Gastrocnemius medialis (tissue), 4 donors: ENCODE results near the gene NACC1. TPM values are rescaled to one million over a fixed set of nuclear protein-coding genes. Genes with fewer than 3 reads are reported as not detected.

Experiments used
- ATAC-seq, 2 donors: fragments of 150-250 bp; one replicate each; pipeline ENCODE4 v1.9.1; 2016
- DNase-seq, 2 donors: peaks; one replicate each; pipeline ENCODE4 v3.0.0-alpha.2; 2019
- H3K27ac ChIP-seq, 4 donors: fragments of 200-600 bp; sonication (generic); 1 replicate in 1 of 4; 2 replicates in 3 of 4; pipeline ENCODE4 v1.5.1; 2016 to 2018; ENCODE audit warnings: mild to moderate bottlenecking in 2 of 4, moderate library complexity in 1 of 4
- H3K27me3 ChIP-seq, 3 donors: fragments of 200-600 bp; sonication (generic) in 2 of 3; 1 replicate in 1 of 3; 2 replicates in 2 of 3; pipeline versions ENCODE4 v1.5.1 to v1.6.0; 2016 to 2019; ENCODE audit warnings: mild to moderate bottlenecking in 1 of 3, moderate library complexity in 1 of 3
- H3K36me3 ChIP-seq, 2 donors: fragments of 200-600 bp; sonication (generic) in 1 of 2; one replicate each; pipeline ENCODE4 v1.5.1; 2017 to 2018
- H3K4me1 ChIP-seq, 2 donors: fragments of 200-600 bp; sonication (generic) in 1 of 2; one replicate each; pipeline ENCODE4 v1.5.1; 2016 to 2017; ENCODE audit warnings: mild to moderate bottlenecking in 2 of 2
- H3K4me3 ChIP-seq, 4 donors: fragments of 200-600 bp; sonication (generic) in 3 of 4; 1 replicate in 1 of 4; 2 replicates in 3 of 4; pipeline ENCODE4 v1.5.1; 2016 to 2019; ENCODE audit warnings: mild to moderate bottlenecking in 2 of 4
- H3K9me3 ChIP-seq, 3 donors: fragments of 200-600 bp; sonication (generic) in 2 of 3; 1 replicate in 1 of 3; 2 replicates in 2 of 3; pipeline ENCODE4 v1.5.1; 2016 to 2019
- CTCF ChIP-seq, 5 experiments: fragments of 450-650 bp in 3 of 5; fragments of 200-600 bp in 2 of 5; sonication (generic) in 2 of 5; IDR thresholded peaks in 4 of 5; conservative IDR thresholded peaks in 1 of 5; 1 replicate in 4 of 5; 2 replicates in 1 of 5; pipeline ENCODE4 v1.5.1; 2016 to 2019; ENCODE audit warnings: antibody characterized with exemption in 5 of 5, mild to moderate bottlenecking in 3 of 5, moderate library complexity in 3 of 5
- POLR2A ChIP-seq, 2 donors: fragments of 450-650 bp; IDR thresholded peaks; one replicate each; pipeline ENCODE4 v1.6.1; 2017; ENCODE audit warnings: antibody characterized with exemption in 2 of 2, mild to moderate bottlenecking in 2 of 2, moderate library complexity in 2 of 2
- in situ Hi-C, 4 donors: fragments of 200-750 bp; cut with MboI; loops; one replicate each; pipeline versions ENCODE4 v1.15.0 to v1.8.0; 2017; ENCODE audit warnings: low sequenced_read_pairs in 4 of 4
- intact Hi-C: fragments of 100-400 bp; cut with DNase I; formaldehyde crosslinking; loops from one replicate; pipeline ENCODE4 v1.15.1; 2023; ENCODE audit warnings: low total_unique reads
- total RNA-seq, 4 donors: library from RNA; depleted of rRNA; stranded (reverse); fragments of >200 nt; gene quantifications; one replicate each; pipeline versions ENCODE4 v1.1.0 to v1.2.3, GENCODE V29; 2016

The NACC1 gene
- total RNA-seq, 4 donors from 2014 or later, result 36.3 to 81.3 (median 49.4) TPM

- Histone ChIP-seq H3K36me3 (peaks cover 0 to 4% of the 10 kb centered on the region in 2 donors), H3K4me1 (peaks cover 12 to 25% of the 10 kb centered on the region in 2 donors), H3K9me3 (no peaks in the 10 kb centered on the region), H3K27ac (peak overlapping the region; percentile 44 to 89 (median 84)), H3K4me3 (peak overlapping the region in 3 of 4 donors; percentile 39 to 55 (median 41)), H3K27me3 (no peaks in the 10 kb centered on the region)
- in situ Hi-C loops (loop anchor here in 1 of 4 donors (25.0 kb wide), 1 partner anchor 161 kb away; no protein-coding TSS in a partner anchor), intact Hi-C loops (no loop called here)
- DNase-seq (no peak), ATAC-seq (no peak)
- TF ChIP-seq CTCF (IDR thresholded peaks at IDR 0.05 in 4 of 5, conservative IDR thresholded peaks at IDR 0.05 in 1 of 5), result peak in 2 of 5 experiments; percentile 20 to 31
- no peak for TF ChIP-seq POLR2A (IDR thresholded peaks at IDR 0.05)
These were observed 17.0 kb upstream of the NACC1 start for GRCh38 chr19:13100841-13101589.

- TF ChIP-seq CTCF (IDR thresholded peaks at IDR 0.05 in 4 of 5, conservative IDR thresholded peaks at IDR 0.05 in 1 of 5) (no peak), POLR2A (IDR thresholded peaks at IDR 0.05) (no peak)
- Histone ChIP-seq H3K27me3 (no peaks in the 10 kb centered on the region), H3K36me3 (peaks cover 0 to 4% of the 10 kb centered on the region in 2 donors), H3K27ac (peak overlapping the region; percentile 68 to 89 (median 84)), H3K4me1 (peaks cover 12 to 25% of the 10 kb centered on the region in 2 donors), H3K9me3 (no peaks in the 10 kb centered on the region), H3K4me3 (peak overlapping the region; percentile 39 to 55 (median 41))
- DNase-seq, result no peak
- in situ Hi-C loops, result loop anchor here in 1 of 4 donors (25.0 kb wide), 1 partner anchor 160 kb away; no protein-coding TSS in a partner anchor
- no peak for ATAC-seq
- intact Hi-C loops, result no loop called here
These were observed 16.3 kb upstream of the NACC1 start for GRCh38 chr19:13101590-13102415.

GRCh38 chr19:13102416-13102665 is 15.7 kb upstream of the NACC1 start:
- Histone ChIP-seq H3K9me3 (no peaks in the 10 kb centered on the region), H3K4me3 (peak overlapping the region; percentile 39 to 55 (median 41)), H3K4me1 (peaks cover 12 to 25% of the 10 kb centered on the region in 2 donors), H3K27ac (peak overlapping the region; percentile 68 to 89 (median 84)), H3K27me3 (no peaks in the 10 kb centered on the region), H3K36me3 (peaks cover 0 to 8% of the 10 kb centered on the region in 2 donors)
- intact Hi-C loops, result no loop called here
- in situ Hi-C loops, result loop anchor here in 1 of 4 donors (25.0 kb wide), 1 partner anchor 160 kb away; no protein-coding TSS in a partner anchor
- DNase-seq, result no peak
- TF ChIP-seq CTCF (IDR thresholded peaks at IDR 0.05 in 4 of 5, conservative IDR thresholded peaks at IDR 0.05 in 1 of 5) (no peak), POLR2A (IDR thresholded peaks at IDR 0.05) (no peak)
- ATAC-seq, result no peak

- TF ChIP-seq POLR2A (IDR thresholded peaks at IDR 0.05) (no peak), CTCF (IDR thresholded peaks at IDR 0.05 in 4 of 5, conservative IDR thresholded peaks at IDR 0.05 in 1 of 5) (no peak)
- peak within 1 kb of the TSS; percentile 68 to 89 (median 84) for H3K27ac ChIP-seq
- ATAC-seq (peak; percentile 25 to 30), DNase-seq (peak; percentile 40 to 53)
- no peaks in the 10 kb centered on the region for H3K9me3 ChIP-seq
- H3K27me3 ChIP-seq, result no peaks in the 10 kb centered on the region
- intact Hi-C loops, result no loop called here
- peak within 1 kb of the TSS; percentile 39 to 55 (median 41) for H3K4me3 ChIP-seq
- H3K36me3 ChIP-seq, result peaks cover 0 to 10% of the 10 kb centered on the region in 2 donors
- in situ Hi-C loops, result loop anchor here in 1 of 4 donors (25.0 kb wide), 1 partner anchor 159 kb away; no protein-coding TSS in a partner anchor
- peaks cover 12 to 20% of the 10 kb centered on the region in 2 donors for H3K4me1 ChIP-seq
These were observed 15.1 kb upstream of the NACC1 start, which contains the start of gene LYL1 for GRCh38 chr19:13102666-13103580. Gene LYL1, minus strand, starts transcription at chr19:13102858. Its CDS starts 1,687 bp downstream, at chr19:13101171.
